Measurements from ENCODE around the gene GOLM1. TPM values are rescaled to one million over a fixed set of nuclear protein-coding genes. Genes with fewer than 3 reads are reported as not detected.

GOLM1 gene
- total and polyA plus RNA-seq, 4 donors: 7.9 to 28.5 (median 13.2) TPM

DNA sequence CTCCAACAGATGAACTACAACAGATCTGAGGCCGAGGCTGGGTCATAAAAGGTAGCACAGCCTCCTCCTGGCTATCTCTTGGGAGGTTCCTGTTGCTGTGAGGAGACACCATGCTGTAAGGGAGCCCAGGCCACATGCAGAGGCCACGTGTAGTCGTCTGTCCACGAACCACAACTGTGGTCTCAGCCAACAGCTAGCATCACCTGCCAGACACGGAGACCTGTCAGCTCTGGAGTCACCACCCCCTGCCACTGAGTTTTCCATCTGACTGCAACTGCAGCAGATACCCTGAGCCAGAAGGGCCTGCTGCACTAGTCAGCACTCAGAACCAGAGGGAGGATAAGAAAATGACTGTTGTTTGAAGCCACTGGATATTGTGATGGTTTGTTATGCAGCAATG, 12.7 kb upstream of the GOLM1 start:
- H3K27me3 ChIP-seq (ENCODE audit: control insufficient read depth in 4 of 4, insufficient read depth in 4 of 4, low read length in 3 of 4): no peaks in the 10 kb centered on the region
- H3K4me3 ChIP-seq (ENCODE audit: low read depth in 1 of 3, low read length in 3 of 3): no peak overlapping the region
- TF ChIP-seq, protein P1, sequence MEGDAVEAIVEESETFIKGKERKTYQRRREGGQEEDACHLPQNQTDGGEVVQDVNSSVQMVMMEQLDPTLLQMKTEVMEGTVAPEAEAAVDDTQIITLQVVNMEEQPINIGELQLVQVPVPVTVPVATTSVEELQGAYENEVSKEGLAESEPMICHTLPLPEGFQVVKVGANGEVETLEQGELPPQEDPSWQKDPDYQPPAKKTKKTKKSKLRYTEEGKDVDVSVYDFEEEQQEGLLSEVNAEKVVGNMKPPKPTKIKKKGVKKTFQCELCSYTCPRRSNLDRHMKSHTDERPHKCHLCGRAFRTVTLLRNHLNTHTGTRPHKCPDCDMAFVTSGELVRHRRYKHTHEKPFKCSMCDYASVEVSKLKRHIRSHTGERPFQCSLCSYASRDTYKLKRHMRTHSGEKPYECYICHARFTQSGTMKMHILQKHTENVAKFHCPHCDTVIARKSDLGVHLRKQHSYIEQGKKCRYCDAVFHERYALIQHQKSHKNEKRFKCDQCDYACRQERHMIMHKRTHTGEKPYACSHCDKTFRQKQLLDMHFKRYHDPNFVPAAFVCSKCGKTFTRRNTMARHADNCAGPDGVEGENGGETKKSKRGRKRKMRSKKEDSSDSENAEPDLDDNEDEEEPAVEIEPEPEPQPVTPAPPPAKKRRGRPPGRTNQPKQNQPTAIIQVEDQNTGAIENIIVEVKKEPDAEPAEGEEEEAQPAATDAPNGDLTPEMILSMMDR (IDR thresholded peaks at IDR 0.05; ENCODE audit: low read depth, low read length, missing input control): no peak
- TF ChIP-seq GABPA (IDR thresholded peaks at IDR 0.05 in 1 of 2, conservative IDR thresholded peaks at IDR 0.05 in 1 of 2) (no peak), SP1 (IDR thresholded peaks at IDR 0.05) (no peak), RXRA (IDR thresholded peaks at IDR 0.05) (no peak)
- TF ChIP-seq, protein P2, sequence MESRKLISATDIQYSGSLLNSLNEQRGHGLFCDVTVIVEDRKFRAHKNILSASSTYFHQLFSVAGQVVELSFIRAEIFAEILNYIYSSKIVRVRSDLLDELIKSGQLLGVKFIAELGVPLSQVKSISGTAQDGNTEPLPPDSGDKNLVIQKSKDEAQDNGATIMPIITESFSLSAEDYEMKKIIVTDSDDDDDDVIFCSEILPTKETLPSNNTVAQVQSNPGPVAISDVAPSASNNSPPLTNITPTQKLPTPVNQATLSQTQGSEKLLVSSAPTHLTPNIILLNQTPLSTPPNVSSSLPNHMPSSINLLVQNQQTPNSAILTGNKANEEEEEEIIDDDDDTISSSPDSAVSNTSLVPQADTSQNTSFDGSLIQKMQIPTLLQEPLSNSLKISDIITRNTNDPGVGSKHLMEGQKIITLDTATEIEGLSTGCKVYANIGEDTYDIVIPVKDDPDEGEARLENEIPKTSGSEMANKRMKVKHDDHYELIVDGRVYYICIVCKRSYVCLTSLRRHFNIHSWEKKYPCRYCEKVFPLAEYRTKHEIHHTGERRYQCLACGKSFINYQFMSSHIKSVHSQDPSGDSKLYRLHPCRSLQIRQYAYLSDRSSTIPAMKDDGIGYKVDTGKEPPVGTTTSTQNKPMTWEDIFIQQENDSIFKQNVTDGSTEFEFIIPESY (IDR thresholded peaks at IDR 0.05): no peak
- TF ChIP-seq, protein P3, sequence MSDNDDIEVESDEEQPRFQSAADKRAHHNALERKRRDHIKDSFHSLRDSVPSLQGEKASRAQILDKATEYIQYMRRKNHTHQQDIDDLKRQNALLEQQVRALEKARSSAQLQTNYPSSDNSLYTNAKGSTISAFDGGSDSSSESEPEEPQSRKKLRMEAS (IDR thresholded peaks at IDR 0.05): no peak
- H3K9me3 ChIP-seq (ENCODE audit: control insufficient read depth in 4 of 4, low read length in 3 of 4): no peaks in the 10 kb centered on the region
- no peaks in the 10 kb centered on the region for H3K36me3 ChIP-seq (ENCODE audit: control insufficient read depth in 4 of 4, insufficient read depth in 3 of 4, low read depth in 1 of 4, low read length in 3 of 4)
- H3K9ac ChIP-seq (ENCODE audit: low read depth in 1 of 2, low read length in 2 of 2): no peak overlapping the region
- DNase-seq (ENCODE audit: low spot score): no peak
- 95% methylated on average over 5 of the region's 5 CpGs for WGBS
- no peak overlapping the region for H3K27ac ChIP-seq (ENCODE audit: low read depth in 1 of 2, low read length in 2 of 2)
- no peaks in the 10 kb centered on the region for H3K4me1 ChIP-seq (ENCODE audit: control insufficient read depth in 4 of 4, insufficient read depth in 4 of 4, low read length in 3 of 4)

DNA sequence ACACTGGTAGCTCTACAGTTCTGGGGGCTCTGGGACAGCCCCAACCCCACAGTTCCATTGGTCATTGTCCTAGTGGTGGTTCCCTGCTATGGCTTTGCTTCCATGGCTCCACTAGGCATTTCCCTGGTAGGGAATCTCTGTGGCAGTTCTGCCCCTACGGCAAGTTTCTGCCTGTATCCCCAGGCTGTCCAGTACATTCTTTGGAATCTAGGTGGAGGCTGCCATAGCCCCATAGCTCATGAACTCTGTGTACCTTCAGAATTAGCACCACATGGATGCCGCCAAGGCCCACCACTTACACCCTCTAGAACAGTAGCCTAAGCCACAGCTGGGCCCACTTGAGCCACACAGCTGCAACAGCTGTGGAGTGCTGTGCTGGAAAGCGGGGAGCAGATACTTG, 3.3 kb upstream of the GOLM1 start:
- H3K27ac ChIP-seq (ENCODE audit: low read depth in 1 of 2, low read length in 2 of 2): no peak overlapping the region
- H3K27me3 ChIP-seq (ENCODE audit: control insufficient read depth in 4 of 4, insufficient read depth in 4 of 4, low read length in 3 of 4): no peaks in the 10 kb centered on the region
- H3K4me3 ChIP-seq (ENCODE audit: low read depth in 1 of 3, low read length in 3 of 3): no peak overlapping the region
- 96% methylated on average over 3 of the region's 3 CpGs for WGBS
- no peaks in the 10 kb centered on the region for H3K36me3 ChIP-seq (ENCODE audit: control insufficient read depth in 4 of 4, insufficient read depth in 3 of 4, low read depth in 1 of 4, low read length in 3 of 4)
- TF ChIP-seq JUND (IDR thresholded peaks at IDR 0.05) (no peak), HNF4A (conservative IDR thresholded peaks at IDR 0.05) (no peak), HNF4G (IDR thresholded peaks at IDR 0.05) (no peak), SP1 (IDR thresholded peaks at IDR 0.05) (no peak), TAF1 (conservative IDR thresholded peaks at IDR 0.05) (no peak), FOXA1 (IDR thresholded peaks at IDR 0.05) (no peak), FOXA2 (IDR thresholded peaks at IDR 0.05) (no peak), RXRA (IDR thresholded peaks at IDR 0.05) (no peak), NR2F2 (IDR thresholded peaks at IDR 0.05) (no peak), GABPA (IDR thresholded peaks at IDR 0.05 in 1 of 2, conservative IDR thresholded peaks at IDR 0.05 in 1 of 2) (no peak), YY1 (IDR thresholded peaks at IDR 0.05) (no peak)
- TF ChIP-seq, protein P3 (IDR thresholded peaks at IDR 0.05): no peak
- TF ChIP-seq, protein P4, sequence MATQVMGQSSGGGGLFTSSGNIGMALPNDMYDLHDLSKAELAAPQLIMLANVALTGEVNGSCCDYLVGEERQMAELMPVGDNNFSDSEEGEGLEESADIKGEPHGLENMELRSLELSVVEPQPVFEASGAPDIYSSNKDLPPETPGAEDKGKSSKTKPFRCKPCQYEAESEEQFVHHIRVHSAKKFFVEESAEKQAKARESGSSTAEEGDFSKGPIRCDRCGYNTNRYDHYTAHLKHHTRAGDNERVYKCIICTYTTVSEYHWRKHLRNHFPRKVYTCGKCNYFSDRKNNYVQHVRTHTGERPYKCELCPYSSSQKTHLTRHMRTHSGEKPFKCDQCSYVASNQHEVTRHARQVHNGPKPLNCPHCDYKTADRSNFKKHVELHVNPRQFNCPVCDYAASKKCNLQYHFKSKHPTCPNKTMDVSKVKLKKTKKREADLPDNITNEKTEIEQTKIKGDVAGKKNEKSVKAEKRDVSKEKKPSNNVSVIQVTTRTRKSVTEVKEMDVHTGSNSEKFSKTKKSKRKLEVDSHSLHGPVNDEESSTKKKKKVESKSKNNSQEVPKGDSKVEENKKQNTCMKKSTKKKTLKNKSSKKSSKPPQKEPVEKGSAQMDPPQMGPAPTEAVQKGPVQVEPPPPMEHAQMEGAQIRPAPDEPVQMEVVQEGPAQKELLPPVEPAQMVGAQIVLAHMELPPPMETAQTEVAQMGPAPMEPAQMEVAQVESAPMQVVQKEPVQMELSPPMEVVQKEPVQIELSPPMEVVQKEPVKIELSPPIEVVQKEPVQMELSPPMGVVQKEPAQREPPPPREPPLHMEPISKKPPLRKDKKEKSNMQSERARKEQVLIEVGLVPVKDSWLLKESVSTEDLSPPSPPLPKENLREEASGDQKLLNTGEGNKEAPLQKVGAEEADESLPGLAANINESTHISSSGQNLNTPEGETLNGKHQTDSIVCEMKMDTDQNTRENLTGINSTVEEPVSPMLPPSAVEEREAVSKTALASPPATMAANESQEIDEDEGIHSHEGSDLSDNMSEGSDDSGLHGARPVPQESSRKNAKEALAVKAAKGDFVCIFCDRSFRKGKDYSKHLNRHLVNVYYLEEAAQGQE (IDR thresholded peaks at IDR 0.05): no peak
- TF ChIP-seq, protein P2 (IDR thresholded peaks at IDR 0.05): no peak
- TF ChIP-seq, protein P5, sequence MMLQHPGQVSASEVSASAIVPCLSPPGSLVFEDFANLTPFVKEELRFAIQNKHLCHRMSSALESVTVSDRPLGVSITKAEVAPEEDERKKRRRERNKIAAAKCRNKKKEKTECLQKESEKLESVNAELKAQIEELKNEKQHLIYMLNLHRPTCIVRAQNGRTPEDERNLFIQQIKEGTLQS (IDR thresholded peaks at IDR 0.05): no peak
- TF ChIP-seq, protein P1 (IDR thresholded peaks at IDR 0.05; ENCODE audit: low read depth, low read length, missing input control): no peak
- H3K4me1 ChIP-seq (ENCODE audit: control insufficient read depth in 4 of 4, insufficient read depth in 4 of 4, low read length in 3 of 4): peaks cover 8 to 14% (median 10%) of the 10 kb centered on the region in 4 donors
- DNase-seq (ENCODE audit: low spot score): no peak
- no peaks in the 10 kb centered on the region for H3K9me3 ChIP-seq (ENCODE audit: control insufficient read depth in 4 of 4, low read length in 3 of 4)
- no peak overlapping the region for H3K9ac ChIP-seq (ENCODE audit: low read depth in 1 of 2, low read length in 2 of 2)
